NCI-H146 treated with DMSO at 0.1 percent for 48 hours (cell line): ENCODE results near the gene RYR2.

ENCODE experiments used
- DNase-seq: peaks from one replicate; lab custom pipeline; 2025; ENCODE audit not compliant: unreplicated experiment; lab: John Stamatoyannopoulos, UW

The RYR2 gene

GRCh38 chr1:237619553-237619952, 577.6 kb downstream of the RYR2 start:
- DNase-seq = no peak

- no peak for DNase-seq
These were observed 592.9 kb downstream of the RYR2 start for GRCh38 chr1:237634922-237635321.

GRCh38 chr1:237638555-237638954, 596.6 kb downstream of the RYR2 start:
- DNase-seq = no peak

DNA sequence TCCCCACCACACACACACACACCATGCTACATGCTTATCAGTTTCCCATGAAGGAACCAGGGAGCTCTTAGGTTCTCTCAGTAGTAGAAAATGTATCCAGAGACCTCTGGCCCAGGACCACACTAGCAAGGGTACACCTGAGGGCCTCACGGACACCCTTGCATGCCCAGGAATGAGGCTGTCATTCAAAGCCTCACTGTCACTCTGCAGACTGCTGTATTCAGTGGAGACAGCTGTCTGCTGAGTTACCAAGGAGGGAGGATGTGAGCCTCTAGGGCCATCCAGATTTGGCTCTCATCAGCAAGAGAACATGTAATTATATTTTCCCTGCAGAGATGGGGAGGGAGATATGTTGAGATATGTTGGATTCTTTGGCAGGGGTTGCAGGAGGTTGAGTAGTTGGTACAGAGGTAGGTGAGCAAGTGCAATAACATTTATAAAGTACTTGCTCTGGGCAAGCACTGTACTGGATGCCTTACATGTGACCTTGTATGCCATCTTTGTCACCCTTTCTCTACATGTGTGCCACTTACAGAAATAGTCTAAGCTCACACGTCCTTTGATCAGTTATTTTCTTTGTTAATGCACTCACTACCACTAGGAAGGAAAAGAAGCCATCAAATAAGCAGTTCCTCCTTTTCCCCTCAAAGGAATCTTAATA, 598.2 kb downstream of the RYR2 start:
- DNase-seq = no peak

- DNase-seq = no peak
These were observed 599.0 kb downstream of the RYR2 start for GRCh38 chr1:237640966-237641365.

DNA sequence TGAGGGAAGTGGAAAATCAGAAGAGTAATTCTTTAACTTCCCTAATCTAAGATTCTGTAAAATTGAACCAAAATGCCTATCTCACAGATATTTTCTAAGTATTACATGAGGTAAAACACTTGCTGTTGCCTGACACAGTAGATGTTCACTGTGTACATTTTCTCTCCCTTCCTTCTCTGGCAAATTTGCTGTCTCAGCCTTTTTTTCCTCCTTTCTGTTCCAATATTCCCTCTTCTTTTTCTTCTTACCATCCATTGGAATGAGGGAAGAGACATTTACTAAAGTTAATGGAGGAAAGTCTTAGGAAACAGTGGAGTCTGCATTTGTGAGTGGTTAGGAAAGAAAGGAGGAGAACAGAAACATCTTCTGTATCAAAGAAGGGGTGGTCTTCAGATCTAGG, 608.8 kb downstream of the RYR2 start:
- DNase-seq = no peak

GRCh38 chr1:237655778-237656177, 613.8 kb downstream of the RYR2 start:
- DNase-seq = no peak

GRCh38 chr1:237664348-237664747, 622.4 kb downstream of the RYR2 start:
- no peak for DNase-seq

DNA sequence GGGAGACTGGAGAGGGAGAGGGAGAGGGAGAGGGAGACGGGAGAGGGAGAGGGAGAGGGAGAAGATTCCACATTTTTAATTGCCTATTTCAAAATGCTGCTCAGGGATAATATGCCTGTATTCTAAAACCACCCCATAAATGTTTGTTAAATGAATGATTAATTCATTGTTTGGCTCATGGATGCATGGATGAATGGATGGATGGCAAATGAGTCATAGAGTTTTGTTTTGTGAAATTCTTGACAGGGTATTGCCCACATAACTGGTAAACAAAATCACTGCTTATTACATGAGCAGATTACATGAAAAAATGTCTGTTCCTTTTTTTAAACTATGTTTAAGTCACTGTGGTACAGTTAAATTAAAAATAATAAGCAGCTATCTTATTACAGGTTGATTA, 628.3 kb downstream of the RYR2 start:
- no peak for DNase-seq

- no peak for DNase-seq
These were observed 629.3 kb downstream of the RYR2 start for GRCh38 chr1:237671262-237671661.

GRCh38 chr1:237671935-237672334, 630.0 kb downstream of the RYR2 start:
- no peak for DNase-seq

DNA sequence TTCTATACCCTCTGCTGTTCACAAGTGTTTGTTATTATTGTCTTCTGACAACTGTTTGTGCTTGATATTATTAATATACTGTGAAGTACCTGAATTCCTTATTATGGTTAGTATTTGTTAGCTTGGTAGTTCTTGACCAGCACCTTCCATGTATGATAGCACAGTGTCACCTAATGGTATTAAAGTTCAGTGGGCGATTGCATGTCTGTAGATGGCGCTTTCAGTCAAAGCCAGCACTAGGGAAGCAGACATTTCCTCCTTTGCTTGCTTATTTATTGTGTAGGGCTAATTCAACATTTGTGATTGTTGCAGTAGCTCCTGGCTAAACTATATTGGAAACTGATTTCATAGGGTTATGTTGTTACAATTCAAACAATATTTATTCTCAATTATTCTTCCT, 630.8 kb downstream of the RYR2 start:
- no peak for DNase-seq

- no peak for DNase-seq
These were observed 631.6 kb downstream of the RYR2 start for GRCh38 chr1:237673631-237674030.

DNA sequence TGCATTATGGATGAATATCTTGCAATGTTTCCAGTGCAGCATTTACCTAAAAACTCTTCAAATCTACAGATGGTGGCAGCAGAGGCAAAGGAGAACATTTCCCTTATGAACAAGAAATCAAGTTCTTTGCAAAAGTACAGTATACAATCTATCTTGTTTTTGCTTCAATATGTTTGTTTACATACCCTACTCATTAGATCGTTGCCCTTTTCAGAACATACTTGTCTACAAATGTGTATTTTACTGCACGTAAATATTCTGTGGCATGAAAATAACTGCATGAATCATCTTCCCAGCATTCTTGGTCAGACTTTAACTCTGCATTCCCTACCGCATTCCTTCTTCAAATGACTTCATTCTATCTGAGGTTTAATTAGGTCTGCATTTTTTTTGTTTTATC, 636.0 kb downstream of the RYR2 start:
- no peak for DNase-seq

GRCh38 chr1:237679687-237680086, 637.7 kb downstream of the RYR2 start:
- DNase-seq = no peak

- DNase-seq = no peak
These were observed 639.2 kb downstream of the RYR2 start for GRCh38 chr1:237681210-237681609.

GRCh38 chr1:237684236-237684635, 642.3 kb downstream of the RYR2 start:
- DNase-seq = no peak

GRCh38 chr1:237685551-237685950, 643.6 kb downstream of the RYR2 start:
- no peak for DNase-seq

GRCh38 chr1:237687804-237688203, 645.8 kb downstream of the RYR2 start:
- no peak for DNase-seq

DNA sequence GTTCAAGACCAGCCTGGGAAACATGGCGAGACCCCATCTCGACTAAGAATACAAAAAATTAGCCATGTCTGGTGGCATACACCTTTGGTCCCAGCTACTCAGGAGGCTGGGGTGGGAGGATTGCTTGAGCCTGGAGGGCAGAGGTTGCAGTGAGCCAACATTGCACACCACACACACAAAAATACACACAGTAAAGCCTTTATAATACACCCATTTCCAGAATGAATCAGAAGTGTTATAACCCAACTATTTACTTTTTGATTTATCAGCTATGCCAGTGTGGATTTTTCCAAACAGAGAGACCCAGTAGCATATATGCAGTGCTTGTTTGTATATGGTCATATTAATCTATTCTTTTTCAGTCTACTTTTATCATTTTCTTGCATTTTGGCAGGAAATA, 648.7 kb downstream of the RYR2 start:
- DNase-seq = no peak

GRCh38 chr1:237692255-237692654, 650.3 kb downstream of the RYR2 start:
- no peak for DNase-seq

GRCh38 chr1:237695878-237696277, 653.9 kb downstream of the RYR2 start:
- no peak for DNase-seq

DNA sequence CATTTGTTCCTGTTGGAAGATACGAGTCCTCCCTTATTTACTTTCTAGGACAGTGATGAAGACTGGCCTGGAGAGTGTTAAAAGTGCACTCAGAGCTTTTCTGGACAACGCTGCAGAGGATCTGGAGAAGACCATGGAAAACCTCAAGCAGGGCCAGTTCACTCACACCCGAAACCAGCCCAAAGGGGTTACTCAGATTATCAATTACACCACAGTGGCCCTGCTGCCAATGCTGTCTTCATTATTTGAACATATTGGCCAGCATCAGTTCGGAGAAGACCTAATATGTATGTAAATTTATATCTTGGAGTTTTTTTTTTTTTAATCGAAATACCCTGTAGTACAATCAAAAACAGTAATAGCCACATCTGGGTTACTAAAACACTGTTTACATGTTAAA, 658.2 kb downstream of the RYR2 start:
- DNase-seq = no peak

DNA sequence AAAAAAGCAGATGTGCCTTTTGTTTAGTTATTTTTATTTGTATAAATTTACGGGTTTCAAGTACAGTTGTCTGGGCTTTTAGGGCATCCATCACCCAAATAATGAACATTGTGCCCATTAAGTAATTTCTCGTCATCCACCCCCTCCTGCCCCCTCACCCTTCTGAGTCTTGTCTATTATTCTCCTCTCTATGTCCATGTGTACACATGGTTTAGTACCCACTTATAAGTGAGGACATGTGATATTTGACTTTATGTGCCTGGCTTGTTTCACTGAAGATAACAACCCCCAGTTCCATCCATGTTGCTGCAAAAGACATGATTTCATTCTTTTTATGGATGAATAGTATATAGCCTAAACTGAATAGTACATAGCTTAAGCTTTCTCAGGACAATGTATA, 659.5 kb downstream of the RYR2 start:
- DNase-seq = no peak
